Measurements from ENCODE around the gene GRK1.
"Not testable (repeated sequence)": the region's sequence is repeated elsewhere in the genome, so short reads cannot be mapped to it uniquely, and the experiment has no call there.

Gene GRK1

DNA sequence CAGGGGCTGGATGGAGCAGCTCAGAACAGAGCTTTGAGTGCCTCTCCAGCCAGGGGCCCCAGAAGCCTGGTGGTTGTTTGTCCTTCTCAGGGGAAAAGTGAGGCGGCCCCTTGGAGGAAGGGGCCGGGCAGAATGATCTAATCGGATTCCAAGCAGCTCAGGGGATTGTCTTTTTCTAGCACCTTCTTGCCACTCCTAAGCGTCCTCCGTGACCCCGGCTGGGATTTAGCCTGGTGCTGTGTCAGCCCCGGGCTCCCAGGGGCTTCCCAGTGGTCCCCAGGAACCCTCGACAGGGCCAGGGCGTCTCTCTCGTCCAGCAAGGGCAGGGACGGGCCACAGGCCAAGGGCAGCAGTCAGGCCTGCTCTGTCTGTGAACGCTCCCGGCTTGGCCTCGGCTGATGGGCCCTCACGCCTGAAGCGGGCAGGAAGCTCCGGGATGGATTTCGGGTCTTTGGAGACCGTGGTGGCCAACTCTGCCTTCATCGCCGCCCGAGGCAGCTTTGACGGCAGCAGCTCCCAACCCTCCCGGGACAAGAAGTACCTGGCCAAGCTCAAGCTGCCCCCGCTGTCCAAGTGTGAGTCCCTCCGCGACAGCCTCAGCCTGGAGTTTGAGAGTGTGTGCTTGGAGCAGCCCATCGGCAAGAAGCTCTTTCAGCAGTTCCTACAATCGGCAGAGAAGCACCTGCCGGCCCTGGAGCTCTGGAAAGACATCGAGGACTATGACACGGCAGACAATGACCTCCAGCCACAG lies at the start of gene GRK1:
Gene GRK1, plus strand, starts transcription at position 269 of the 751 bp plus-strand sequence. Its CDS starts 168 bp downstream, at position 437.
- TF ChIP-seq, protein P1, sequence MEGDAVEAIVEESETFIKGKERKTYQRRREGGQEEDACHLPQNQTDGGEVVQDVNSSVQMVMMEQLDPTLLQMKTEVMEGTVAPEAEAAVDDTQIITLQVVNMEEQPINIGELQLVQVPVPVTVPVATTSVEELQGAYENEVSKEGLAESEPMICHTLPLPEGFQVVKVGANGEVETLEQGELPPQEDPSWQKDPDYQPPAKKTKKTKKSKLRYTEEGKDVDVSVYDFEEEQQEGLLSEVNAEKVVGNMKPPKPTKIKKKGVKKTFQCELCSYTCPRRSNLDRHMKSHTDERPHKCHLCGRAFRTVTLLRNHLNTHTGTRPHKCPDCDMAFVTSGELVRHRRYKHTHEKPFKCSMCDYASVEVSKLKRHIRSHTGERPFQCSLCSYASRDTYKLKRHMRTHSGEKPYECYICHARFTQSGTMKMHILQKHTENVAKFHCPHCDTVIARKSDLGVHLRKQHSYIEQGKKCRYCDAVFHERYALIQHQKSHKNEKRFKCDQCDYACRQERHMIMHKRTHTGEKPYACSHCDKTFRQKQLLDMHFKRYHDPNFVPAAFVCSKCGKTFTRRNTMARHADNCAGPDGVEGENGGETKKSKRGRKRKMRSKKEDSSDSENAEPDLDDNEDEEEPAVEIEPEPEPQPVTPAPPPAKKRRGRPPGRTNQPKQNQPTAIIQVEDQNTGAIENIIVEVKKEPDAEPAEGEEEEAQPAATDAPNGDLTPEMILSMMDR (conservative IDR thresholded peaks at IDR 0.05; ENCODE audit: control insufficient read depth, insufficient read depth, low read depth, low read length): no peak
- no peak for DNase-seq (ENCODE audit: low read depth)

DNA sequence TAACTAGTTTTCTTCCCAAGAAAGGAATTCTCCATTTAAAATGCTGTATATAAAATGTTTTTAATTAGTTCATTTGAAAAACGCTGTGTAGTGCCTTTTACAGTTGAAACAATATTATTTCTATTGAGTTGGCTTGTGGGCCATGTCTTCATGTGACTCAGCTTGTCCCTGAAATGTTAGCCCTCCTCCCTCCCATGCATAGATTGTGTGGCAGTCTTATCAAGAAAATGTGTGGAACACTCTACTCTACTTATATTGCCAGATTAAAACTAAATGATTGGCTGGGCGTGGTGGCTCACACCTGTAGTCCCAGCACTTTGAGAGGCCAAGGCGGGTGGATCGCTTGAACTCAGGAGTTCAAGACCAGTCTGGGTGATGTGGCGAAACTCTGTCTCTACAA lies 49.1 kb upstream of the GRK1 start:
- no peak for DNase-seq (ENCODE audit: low read depth)
- no peak overlapping the region for H3K4me3 ChIP-seq (ENCODE audit: control insufficient read depth, low read depth, low read length)
- TF ChIP-seq, protein P1 (conservative IDR thresholded peaks at IDR 0.05; ENCODE audit: control insufficient read depth, insufficient read depth, low read depth, low read length): no peak

More for the DNA sequence above, at the start of gene GRK1:
- H3K4me3 ChIP-seq (ENCODE audit: control insufficient read depth, low read depth, low read length): no peak within 1 kb of the TSS

DNA sequence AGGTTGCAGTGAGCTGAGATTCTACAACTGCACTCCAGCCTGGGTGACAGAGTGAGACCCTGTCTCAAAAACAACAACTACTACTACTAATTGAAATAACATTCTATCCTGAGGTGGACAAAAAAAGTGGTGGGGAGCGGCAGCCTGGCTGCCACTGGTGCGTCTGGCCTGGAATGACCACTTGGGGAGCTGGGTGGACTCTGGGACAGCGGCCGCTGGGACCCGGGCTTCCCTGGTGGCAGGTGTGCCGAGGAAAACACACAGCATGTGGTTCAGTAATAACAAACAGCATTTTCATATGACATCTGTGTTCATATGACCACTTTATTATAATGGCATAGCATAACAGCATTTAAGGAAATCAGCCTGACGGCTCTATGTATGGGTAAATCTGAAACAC lies 48.6 kb upstream of the GRK1 start:
- no peak for DNase-seq (ENCODE audit: low read depth)
- H3K4me3 ChIP-seq (ENCODE audit: control insufficient read depth, low read depth, low read length): no peak overlapping the region

DNA sequence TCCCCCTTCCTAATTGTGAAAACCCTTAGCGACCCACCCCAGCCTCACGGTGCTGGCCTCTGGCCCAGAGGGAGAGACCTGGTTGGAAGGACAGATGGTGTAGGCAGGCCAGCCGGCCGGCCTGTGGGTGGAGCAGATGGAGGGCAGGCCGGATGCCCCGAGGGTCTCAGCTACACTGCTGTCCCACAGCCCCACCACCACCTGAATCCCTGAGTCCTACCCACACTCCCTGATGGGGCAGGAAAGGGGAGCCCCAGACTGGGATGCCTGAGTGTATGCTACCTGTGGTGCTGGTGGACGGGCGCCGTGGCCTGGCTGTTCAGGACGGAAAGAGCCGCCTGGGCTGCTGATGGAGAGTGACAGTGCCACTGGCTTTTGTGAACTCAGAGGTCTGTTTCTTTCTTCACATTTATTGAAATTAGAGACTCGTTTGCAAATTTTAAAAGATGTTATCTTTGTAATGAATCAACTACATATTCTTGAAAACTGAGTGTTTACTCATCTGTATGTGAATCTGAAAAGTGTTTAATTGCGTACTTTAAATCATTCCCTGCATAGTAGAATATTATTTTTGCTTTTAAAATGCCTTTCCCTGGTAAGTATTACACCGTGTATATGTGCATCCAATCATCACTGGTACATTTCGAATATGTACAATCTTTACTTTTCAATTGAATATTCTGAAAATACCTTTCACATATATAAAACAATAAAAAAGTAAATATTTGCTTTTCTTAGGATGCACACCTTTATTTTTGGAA lies 46.8 kb upstream of the GRK1 start:
- no peak for DNase-seq (ENCODE audit: low read depth)
- no peak overlapping the region for H3K4me3 ChIP-seq (ENCODE audit: control insufficient read depth, low read depth, low read length)
- TF ChIP-seq, protein P1 (conservative IDR thresholded peaks at IDR 0.05; ENCODE audit: control insufficient read depth, insufficient read depth, low read depth, low read length): no peak

More for the DNA sequence above, 48.6 kb upstream of the GRK1 start:
- TF ChIP-seq, protein P1 (conservative IDR thresholded peaks at IDR 0.05; ENCODE audit: control insufficient read depth, insufficient read depth, low read depth, low read length): no peak

DNA sequence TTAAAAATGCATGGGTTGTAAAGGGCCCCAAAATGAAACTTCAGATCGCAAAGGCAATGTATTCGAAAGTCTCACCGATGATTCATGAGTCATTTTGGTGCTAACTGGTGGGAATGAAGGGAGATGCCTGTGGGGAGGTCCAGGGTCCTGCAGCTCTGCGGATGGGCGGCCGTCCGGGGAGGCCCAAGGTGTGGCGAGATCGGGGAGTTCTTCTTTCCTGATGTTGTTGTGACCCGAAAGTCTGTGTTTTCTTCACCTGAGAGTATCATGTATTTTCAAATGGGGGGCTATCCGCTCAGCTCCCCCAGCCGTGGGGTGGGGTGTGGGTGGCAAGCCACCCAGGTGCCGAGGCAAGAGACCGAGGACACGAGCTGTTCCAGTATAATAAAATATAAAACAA lies 46.0 kb upstream of the GRK1 start:
- no peak overlapping the region for H3K4me3 ChIP-seq (ENCODE audit: control insufficient read depth, low read depth, low read length)
- no peak for DNase-seq (ENCODE audit: low read depth)
- TF ChIP-seq, protein P1 (conservative IDR thresholded peaks at IDR 0.05; ENCODE audit: control insufficient read depth, insufficient read depth, low read depth, low read length): no peak

DNA sequence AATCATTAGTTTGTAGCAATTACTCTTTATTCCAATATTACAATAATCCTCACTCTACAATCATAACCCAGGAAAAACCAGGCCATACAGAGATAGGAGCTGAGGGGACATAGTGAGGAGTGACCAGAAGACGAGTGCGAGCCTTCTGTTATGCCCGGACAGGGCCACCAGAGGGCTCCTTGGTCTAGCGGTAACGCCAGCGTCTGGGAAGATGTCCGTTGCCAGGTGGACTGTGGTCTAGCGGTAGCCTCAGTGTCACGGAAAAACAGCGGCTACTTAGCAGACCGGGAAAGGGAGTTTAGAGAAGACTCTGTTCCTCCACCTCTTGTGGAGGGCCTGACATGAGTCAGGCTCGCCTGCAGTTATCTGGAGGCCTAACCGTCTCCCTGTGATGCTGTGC lies 45.5 kb upstream of the GRK1 start:
- TF ChIP-seq, protein P1 (conservative IDR thresholded peaks at IDR 0.05; ENCODE audit: control insufficient read depth, insufficient read depth, low read depth, low read length): peak; percentile 39
- DNase-seq (ENCODE audit: low read depth): peak; percentile 23
- H3K4me3 ChIP-seq (ENCODE audit: control insufficient read depth, low read depth, low read length): not testable (repeated sequence)

DNA sequence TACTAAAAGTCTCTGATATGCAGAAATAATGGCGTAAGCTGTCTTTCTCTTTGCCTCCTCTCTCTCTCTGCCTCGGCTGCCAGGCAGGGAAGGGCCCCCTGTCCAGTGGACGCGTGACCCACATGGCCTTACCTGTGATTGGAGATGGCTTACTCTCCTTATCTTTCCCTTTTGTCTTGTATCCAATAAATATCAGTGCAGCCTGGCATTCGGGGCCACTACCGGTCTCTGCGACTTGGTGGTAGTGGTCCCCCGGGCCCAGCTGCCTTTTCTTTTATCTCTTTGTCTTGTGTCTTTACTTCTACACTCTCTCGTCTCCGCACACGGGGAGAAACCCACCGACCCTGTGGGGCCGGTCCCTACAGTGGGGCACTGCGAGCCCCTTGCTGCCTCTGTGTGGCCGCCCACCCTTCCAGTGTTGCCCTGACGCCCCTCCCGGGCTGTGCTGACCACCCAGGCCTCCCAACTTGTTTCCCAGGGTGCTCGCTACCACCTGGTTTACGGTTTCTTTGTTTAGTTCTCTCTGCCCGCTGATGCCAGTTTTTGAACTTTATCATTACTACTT lies 45.0 kb upstream of the GRK1 start:
- not testable (repeated sequence) for H3K4me3 ChIP-seq (ENCODE audit: control insufficient read depth, low read depth, low read length); DNase-seq (ENCODE audit: low read depth)

Measured in fibroblast of mammary gland (primary cell).